ENCODE results near the gene HPCAL1. TPM values are rescaled to one million over a fixed set of nuclear protein-coding genes. Genes with fewer than 3 reads are reported as not detected.

Gene HPCAL1
- total and polyA plus RNA-seq, 2 experiments from 2014 or later: 58.9 to 65.4 TPM

DNA sequence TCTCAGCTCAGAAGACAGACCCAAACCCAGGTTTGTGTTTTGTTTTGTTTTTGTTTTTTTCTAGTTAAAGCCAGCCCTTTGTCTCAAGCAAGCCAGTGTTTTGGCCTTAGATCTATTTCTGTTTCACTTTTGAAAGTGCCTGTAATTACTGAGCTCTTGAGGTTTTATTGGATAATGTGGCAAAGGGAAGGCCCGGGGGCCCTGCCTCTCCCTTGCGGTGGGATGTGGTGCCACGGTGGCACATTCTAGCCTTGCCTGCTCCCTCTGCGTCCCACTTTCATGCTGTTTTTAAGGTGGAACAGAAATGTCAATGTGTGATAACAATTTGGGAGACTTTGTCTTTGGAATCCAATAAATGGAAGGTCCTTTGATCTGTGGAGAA, 2.5 kb downstream of the HPCAL1 start:
- peak overlapping the region; percentile 7; the same call in 1 of the 2 replicates for H3K27ac ChIP-seq
- no peaks in the 10 kb centered on the region for H3K9me3 ChIP-seq (ENCODE audit: low read depth)
- no peaks in the 10 kb centered on the region for H3K36me3 ChIP-seq (ENCODE audit: low read depth)
- H3K4me3 ChIP-seq: peak overlapping the region; percentile 90
- H3K4me1 ChIP-seq (ENCODE audit: insufficient read depth): peaks cover 17% of the 10 kb centered on the region
- WGBS, 2 experiments (ENCODE audit: low coverage in 1 of 2, low lambda C conversion rate in 2 of 2, missing lambda C conversion rate in 2 of 2): 24 to 26% methylated on average over 4 of the region's 4 CpGs
- in situ Hi-C loops (cut with MboI): no loop called here
- peaks cover 69% of the 10 kb centered on the region for H3K79me2 ChIP-seq (ENCODE audit: insufficient read depth)
- peak; percentile 54 for DNase-seq
- no peaks in the 10 kb centered on the region for H3K27me3 ChIP-seq (replicated peaks; ENCODE audit: insufficient read depth)
- no peaks in the 10 kb centered on the region for H4K20me1 ChIP-seq (ENCODE audit: insufficient read depth)
- H3K9me2 ChIP-seq (ENCODE audit: insufficient read depth): no peaks in the 10 kb centered on the region
- H3F3A ChIP-seq (ENCODE audit: insufficient read depth): 0 out of 2 replicates have a peak, but pooled peaks cover 8% of the 10 kb centered on the region
- H2AFZ ChIP-seq: 0 out of 2 replicates have a peak overlapping the region, but pooled peaks have one; percentile 36
- peak overlapping the region; percentile 39 for H3K9ac ChIP-seq
- TF ChIP-seq EZH2phosphoT487 (IDR thresholded peaks at IDR 0.05; ENCODE audit: insufficient read depth, low read depth) (no peak), EZH2 (IDR thresholded peaks at IDR 0.05; ENCODE audit: insufficient read depth, poor library complexity, severe bottlenecking) (no peak)
- H3K4me2 ChIP-seq (ENCODE audit: unreplicated experiment): peak overlapping the region; percentile 86

DNA sequence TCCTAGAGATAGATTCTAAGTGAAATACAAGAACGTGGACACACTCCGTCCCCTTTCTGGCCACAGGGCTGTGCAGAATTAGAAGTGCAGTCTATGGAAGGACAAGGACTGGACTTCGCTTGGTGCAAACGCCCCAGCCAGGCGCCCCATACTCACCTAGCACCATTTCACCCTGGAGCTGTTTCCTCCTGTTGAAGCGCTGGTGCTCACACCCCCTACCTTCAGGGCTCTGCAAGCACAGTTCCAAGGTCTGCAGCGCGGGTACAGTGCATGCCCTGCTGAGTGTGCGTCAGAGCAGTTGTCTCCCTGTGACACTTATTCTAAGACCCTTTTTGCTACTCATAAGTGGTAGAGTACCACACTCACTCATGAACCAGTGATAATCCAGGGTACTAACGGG, 3.0 kb downstream of the HPCAL1 start:
- in situ Hi-C loops (cut with MboI): no loop called here
- Histone ChIP-seq H3K9ac (peak overlapping the region; percentile 39), H3K9me3 (ENCODE audit: low read depth) (no peaks in the 10 kb centered on the region), H3K79me2 (ENCODE audit: insufficient read depth) (peaks cover 73% of the 10 kb centered on the region), H3K27ac (peak overlapping the region; percentile 7; the same call in 1 of the 2 replicates), H3K4me1 (ENCODE audit: insufficient read depth) (peaks cover 17% of the 10 kb centered on the region), H3K36me3 (ENCODE audit: low read depth) (no peaks in the 10 kb centered on the region), H3K4me3 (peak overlapping the region; percentile 90; the same call in 1 of the 2 replicates), H3F3A (ENCODE audit: insufficient read depth) (0 out of 2 replicates have a peak, but pooled peaks cover 8% of the 10 kb centered on the region), H4K20me1 (ENCODE audit: insufficient read depth) (no peaks in the 10 kb centered on the region), H3K27me3 (replicated peaks; ENCODE audit: insufficient read depth) (no peaks in the 10 kb centered on the region), H2AFZ (no peak overlapping the region), H3K9me2 (ENCODE audit: insufficient read depth) (no peaks in the 10 kb centered on the region), H3K4me2 (ENCODE audit: unreplicated experiment) (no peak overlapping the region)
- DNase-seq: no peak
- no peak for TF ChIP-seq EZH2 (IDR thresholded peaks at IDR 0.05; ENCODE audit: insufficient read depth, poor library complexity, severe bottlenecking)
- TF ChIP-seq EZH2phosphoT487 (IDR thresholded peaks at IDR 0.05; ENCODE audit: insufficient read depth, low read depth): no peak
- 86 to 88% methylated on average over 10 of the region's 10 CpGs for WGBS, 2 experiments (ENCODE audit: low coverage in 1 of 2, low lambda C conversion rate in 2 of 2, missing lambda C conversion rate in 2 of 2)

DNA sequence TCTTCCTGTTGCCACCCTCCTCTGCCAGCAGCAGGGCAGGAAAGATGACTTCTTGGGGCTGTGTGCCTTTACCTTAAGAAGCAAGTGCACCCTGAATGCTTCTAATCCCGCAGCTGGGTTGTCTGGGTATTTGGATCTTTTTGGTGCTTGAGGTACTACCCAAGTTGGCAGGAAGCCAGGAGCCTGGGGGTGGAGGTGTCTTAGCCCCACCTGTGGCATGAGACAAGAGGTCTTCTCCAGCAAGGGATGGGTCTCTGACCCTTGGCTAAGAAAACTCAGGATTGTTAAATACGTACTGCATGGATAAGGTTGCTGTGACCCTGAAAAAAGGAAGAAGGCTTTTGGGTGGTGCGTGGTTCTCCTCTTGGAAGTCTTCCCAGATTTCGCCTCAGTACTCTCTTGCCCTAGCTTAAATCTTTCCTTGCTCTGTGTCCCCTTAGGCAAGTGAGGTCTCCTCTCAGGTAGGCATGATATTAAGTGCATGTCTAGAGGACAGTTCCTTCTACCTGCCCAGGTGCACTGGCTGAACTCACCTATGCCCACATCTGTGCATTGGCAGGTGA, 4.3 kb downstream of the HPCAL1 start:
- Histone ChIP-seq H2AFZ (no peak overlapping the region), H3K4me2 (ENCODE audit: unreplicated experiment) (no peak overlapping the region), H3K9me2 (ENCODE audit: insufficient read depth) (0 out of 2 replicates have a peak, but pooled peaks cover 2% of the 10 kb centered on the region), H4K20me1 (ENCODE audit: insufficient read depth) (no peaks in the 10 kb centered on the region; the same call in 1 of the 2 replicates), H3K27ac (no peak overlapping the region), H3K36me3 (ENCODE audit: low read depth) (no peaks in the 10 kb centered on the region), H3K9me3 (ENCODE audit: low read depth) (no peaks in the 10 kb centered on the region), H3K79me2 (ENCODE audit: insufficient read depth) (peaks cover 85% of the 10 kb centered on the region), H3K4me1 (ENCODE audit: insufficient read depth) (peaks cover 17% of the 10 kb centered on the region), H3F3A (ENCODE audit: insufficient read depth) (0 out of 2 replicates have a peak, but pooled peaks cover 8% of the 10 kb centered on the region), H3K4me3 (no peak overlapping the region), H3K9ac (no peak overlapping the region), H3K27me3 (replicated peaks; ENCODE audit: insufficient read depth) (no peaks in the 10 kb centered on the region)
- TF ChIP-seq EZH2 (IDR thresholded peaks at IDR 0.05; ENCODE audit: insufficient read depth, poor library complexity, severe bottlenecking) (no peak), EZH2phosphoT487 (IDR thresholded peaks at IDR 0.05; ENCODE audit: insufficient read depth, low read depth) (no peak)
- 91 to 93% methylated on average over 4 of the region's 4 CpGs for WGBS, 2 experiments (ENCODE audit: low coverage in 1 of 2, low lambda C conversion rate in 2 of 2, missing lambda C conversion rate in 2 of 2)
- in situ Hi-C loops (cut with MboI): no loop called here
- DNase-seq: no peak

DNA sequence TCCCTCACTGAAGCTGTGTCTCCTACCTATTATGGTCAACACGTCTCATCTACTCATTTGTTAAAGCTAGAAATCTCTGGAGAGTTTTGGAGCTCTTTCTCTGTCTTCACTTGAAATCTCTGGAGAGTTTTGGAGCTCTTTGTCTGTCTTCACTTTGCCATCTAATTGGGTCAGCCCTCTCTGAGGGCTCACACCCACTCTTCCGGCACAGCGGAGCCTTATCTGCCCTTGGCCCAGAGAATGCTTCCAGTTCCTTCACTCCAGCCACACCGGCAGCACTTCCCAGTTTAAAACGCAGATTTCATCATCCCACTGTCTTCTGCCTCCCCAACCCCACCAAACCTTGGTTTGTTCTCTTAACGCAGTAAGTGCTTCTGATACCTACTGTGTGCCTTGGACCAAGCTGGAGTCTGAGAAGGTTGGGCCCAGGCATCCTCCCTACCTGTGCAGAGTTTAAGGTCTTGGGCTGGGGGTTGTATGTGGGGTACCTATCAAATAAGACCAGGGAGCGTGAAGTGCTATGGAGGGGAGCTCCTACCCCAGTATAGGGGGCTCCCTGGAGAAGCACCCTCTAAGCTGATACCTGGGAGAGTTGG, 5.0 kb downstream of the HPCAL1 start:
- peaks cover 17% of the 10 kb centered on the region for H3K4me1 ChIP-seq (ENCODE audit: insufficient read depth)
- H3K9me2 ChIP-seq (ENCODE audit: insufficient read depth): 0 out of 2 replicates have a peak, but pooled peaks cover 3% of the 10 kb centered on the region
- no peak overlapping the region for H3K27ac ChIP-seq
- no peaks in the 10 kb centered on the region for H3K36me3 ChIP-seq (ENCODE audit: low read depth)
- peaks cover 92% of the 10 kb centered on the region for H3K79me2 ChIP-seq (ENCODE audit: insufficient read depth)
- TF ChIP-seq EZH2 (IDR thresholded peaks at IDR 0.05; ENCODE audit: insufficient read depth, poor library complexity, severe bottlenecking) (no peak), EZH2phosphoT487 (IDR thresholded peaks at IDR 0.05; ENCODE audit: insufficient read depth, low read depth) (no peak)
- no peak overlapping the region for H3K4me3 ChIP-seq
- in situ Hi-C loops (cut with MboI): no loop called here
- no peaks in the 10 kb centered on the region for H3K9me3 ChIP-seq (ENCODE audit: low read depth)
- 0 out of 2 replicates have a peak, but pooled peaks cover 8% of the 10 kb centered on the region for H3F3A ChIP-seq (ENCODE audit: insufficient read depth)
- no peak overlapping the region for H2AFZ ChIP-seq
- H3K27me3 ChIP-seq (replicated peaks; ENCODE audit: insufficient read depth): no peaks in the 10 kb centered on the region
- 60 to 61% methylated on average over 7 of the region's 7 CpGs for WGBS, 2 experiments (ENCODE audit: low coverage in 1 of 2, low lambda C conversion rate in 2 of 2, missing lambda C conversion rate in 2 of 2)
- no peak overlapping the region for H3K9ac ChIP-seq
- no peaks in the 10 kb centered on the region; the same call in 1 of the 2 replicates for H4K20me1 ChIP-seq (ENCODE audit: insufficient read depth)
- H3K4me2 ChIP-seq (ENCODE audit: unreplicated experiment): peak overlapping the region; percentile 16
- peak; percentile 41 for DNase-seq
